PC-9 (cell line): ENCODE results near the gene PRPF4. TPM values are rescaled to one million over a fixed set of nuclear protein-coding genes. Genes with fewer than 3 reads are reported as not detected.

Experiments
- BruUV-seq: library from RNA; stranded (reverse); fragments of 400-500 nt; replicated peaks from 2 replicates; lab custom pipeline; 2021; lab: Mats Ljungman, UMichigan
- CTCF ChIA-PET: fragments of 300-600 bp; sonication (Branson Sonifier 250); formaldehyde crosslinking; loops from one replicate; lab custom pipeline; 2022; ENCODE audit warnings: antibody characterized with exemption; lab: Charles Lee
- POLR2A ChIA-PET: fragments of 300-600 bp; sonication (Branson Sonifier 250); formaldehyde crosslinking; loops from one replicate; lab custom pipeline; 2022; ENCODE audit warnings: antibody characterized with exemption; ENCODE audit not compliant: unreplicated experiment; lab: Charles Lee
- DNase-seq, 2 experiments: peaks; one replicate each; pipeline versions ENCODE4 v3.0.0 to v3.0.0-alpha.2; 2015 to 2022; ENCODE audit warnings: mixed read lengths in 1 of 2
- H2AFZ ChIP-seq: fragments of 200-600 bp; sonication (generic); 2 replicates; pipeline ENCODE4 v1.8.1; 2017; ENCODE audit warnings: antibody characterized with exemption
- H3F3A ChIP-seq: fragments of 200-600 bp; sonication (generic); 2 replicates; pipeline ENCODE4 v1.8.1; 2017; ENCODE audit warnings: antibody characterized with exemption, mild to moderate bottlenecking, low read depth; ENCODE audit not compliant: insufficient read depth
- H3K27ac ChIP-seq: fragments of 200-600 bp; sonication (generic); 2 replicates; pipeline ENCODE4 v1.6.1; 2016; ENCODE audit warnings: mixed run types
- H3K27me3 ChIP-seq: fragments of 200-600 bp; sonication (generic); 2 replicates; pipeline ENCODE4 v1.6.1; 2016; ENCODE audit warnings: low read depth, mixed run types; ENCODE audit not compliant: insufficient read depth
- H3K36me3 ChIP-seq: fragments of 200-600 bp; sonication (generic); 2 replicates; pipeline ENCODE4 v1.6.1; 2016; ENCODE audit warnings: low read depth, mixed run types
- H3K4me1 ChIP-seq: fragments of 200-600 bp; sonication (generic); replicated peaks from 2 replicates; pipeline ENCODE4 v1.6.1; 2016; ENCODE audit warnings: mixed run types; ENCODE audit not compliant: insufficient read depth
- H3K4me2 ChIP-seq: fragments of 200-600 bp; sonication (generic); 2 replicates; pipeline ENCODE4 v1.6.1; 2017; ENCODE audit warnings: mixed run types
- H3K4me3 ChIP-seq: fragments of 200-600 bp; sonication (generic); 2 replicates; pipeline ENCODE4 v1.6.1; 2016; ENCODE audit warnings: mixed run types
- H3K79me2 ChIP-seq: fragments of 200-600 bp; sonication (generic); 2 replicates; pipeline ENCODE4 v1.6.1; 2017; ENCODE audit warnings: low read depth, mixed run types
- H3K9me2 ChIP-seq: fragments of 200-600 bp; sonication (generic); 2 replicates; pipeline ENCODE4 v1.8.1; 2017; ENCODE audit warnings: mild to moderate bottlenecking; ENCODE audit not compliant: insufficient read depth
- H3K9me3 ChIP-seq: fragments of 200-600 bp; sonication (generic); 2 replicates; pipeline ENCODE4 v1.8.1; 2016; ENCODE audit warnings: low read depth; ENCODE audit not compliant: insufficient read depth
- H4K20me1 ChIP-seq: fragments of 200-600 bp; sonication (generic); 2 replicates; pipeline ENCODE4 v1.8.1; 2017; ENCODE audit not compliant: insufficient read depth
- EZH2 ChIP-seq: fragments of 200-600 bp; sonication (generic); IDR thresholded peaks from 2 replicates; pipeline ENCODE4 v1.8.0; 2017; ENCODE audit warnings: antibody characterized with exemption, low read depth
- intact Hi-C: fragments of 100-400 bp; cut with micrococcal nuclease; formaldehyde crosslinking; loops from one replicate; pipeline ENCODE4 v1.10.0; 2022; ENCODE audit not compliant: unreplicated experiment
- total RNA-seq: library from RNA; stranded (reverse); gene quantifications from 2 replicates; pipeline ENCODE4 v1.2.3, GENCODE V29; 2021
- TF ChIP-seq, protein P1 (sequence below): fragments of 200-600 bp; sonication (generic); conservative IDR thresholded peaks from 2 replicates; pipeline ENCODE4 v1.6.1; 2017; ENCODE audit warnings: mixed run types, antibody characterized with exemption, mild to moderate bottlenecking, moderate library complexity

Gene PRPF4
- total RNA-seq, 1 experiment from 2014 or later, result 36.3 TPM

DNA sequence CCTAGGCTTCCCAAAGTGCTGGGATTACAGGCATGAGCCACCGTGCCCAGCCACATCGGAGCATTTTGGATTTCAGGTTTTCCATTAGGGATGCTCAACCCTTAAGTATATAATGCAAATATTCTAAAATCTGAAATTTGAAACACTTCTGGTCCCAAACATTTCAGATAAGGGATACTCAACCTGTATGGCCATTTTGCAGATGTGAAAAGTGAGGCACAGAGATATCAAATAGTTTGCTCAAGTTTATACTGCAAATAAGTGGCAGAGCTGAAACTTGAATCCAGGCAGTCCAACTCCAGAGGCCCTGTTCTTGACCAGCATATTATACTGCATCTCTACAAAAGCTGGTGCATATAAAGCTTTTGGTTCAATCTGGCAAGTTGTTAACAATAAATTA is 62.3 kb downstream of the PRPF4 start:
- Histone ChIP-seq H3K36me3 (no peaks in the 10 kb centered on the region), H3K79me2 (0 out of 2 replicates have a peak, but pooled peaks cover 4% of the 10 kb centered on the region), H3K27me3 (no peaks in the 10 kb centered on the region), H3F3A (peaks cover 27% of the 10 kb centered on the region), H3K4me2 (no peak overlapping the region), H4K20me1 (no peaks in the 10 kb centered on the region), H3K4me3 (no peak overlapping the region), H3K9me2 (no peaks in the 10 kb centered on the region), H2AFZ (no peak overlapping the region), H3K9me3 (no peaks in the 10 kb centered on the region), H3K27ac (no peak overlapping the region), H3K4me1 (peaks cover 28% of the 10 kb centered on the region)
- POLR2A ChIA-PET, result interaction anchor here (0.6 kb wide), 1 partner anchor 285 kb away, joined by 11 read pairs; no protein-coding TSS in a partner anchor
- CTCF ChIA-PET, result no interaction called here
- no peak for TF ChIP-seq EZH2
- TF ChIP-seq, protein P1, sequence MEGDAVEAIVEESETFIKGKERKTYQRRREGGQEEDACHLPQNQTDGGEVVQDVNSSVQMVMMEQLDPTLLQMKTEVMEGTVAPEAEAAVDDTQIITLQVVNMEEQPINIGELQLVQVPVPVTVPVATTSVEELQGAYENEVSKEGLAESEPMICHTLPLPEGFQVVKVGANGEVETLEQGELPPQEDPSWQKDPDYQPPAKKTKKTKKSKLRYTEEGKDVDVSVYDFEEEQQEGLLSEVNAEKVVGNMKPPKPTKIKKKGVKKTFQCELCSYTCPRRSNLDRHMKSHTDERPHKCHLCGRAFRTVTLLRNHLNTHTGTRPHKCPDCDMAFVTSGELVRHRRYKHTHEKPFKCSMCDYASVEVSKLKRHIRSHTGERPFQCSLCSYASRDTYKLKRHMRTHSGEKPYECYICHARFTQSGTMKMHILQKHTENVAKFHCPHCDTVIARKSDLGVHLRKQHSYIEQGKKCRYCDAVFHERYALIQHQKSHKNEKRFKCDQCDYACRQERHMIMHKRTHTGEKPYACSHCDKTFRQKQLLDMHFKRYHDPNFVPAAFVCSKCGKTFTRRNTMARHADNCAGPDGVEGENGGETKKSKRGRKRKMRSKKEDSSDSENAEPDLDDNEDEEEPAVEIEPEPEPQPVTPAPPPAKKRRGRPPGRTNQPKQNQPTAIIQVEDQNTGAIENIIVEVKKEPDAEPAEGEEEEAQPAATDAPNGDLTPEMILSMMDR, result no peak
- intact Hi-C loops, result no loop called here
- no peak for DNase-seq
- BruUV-seq, result no TSS peak

DNA sequence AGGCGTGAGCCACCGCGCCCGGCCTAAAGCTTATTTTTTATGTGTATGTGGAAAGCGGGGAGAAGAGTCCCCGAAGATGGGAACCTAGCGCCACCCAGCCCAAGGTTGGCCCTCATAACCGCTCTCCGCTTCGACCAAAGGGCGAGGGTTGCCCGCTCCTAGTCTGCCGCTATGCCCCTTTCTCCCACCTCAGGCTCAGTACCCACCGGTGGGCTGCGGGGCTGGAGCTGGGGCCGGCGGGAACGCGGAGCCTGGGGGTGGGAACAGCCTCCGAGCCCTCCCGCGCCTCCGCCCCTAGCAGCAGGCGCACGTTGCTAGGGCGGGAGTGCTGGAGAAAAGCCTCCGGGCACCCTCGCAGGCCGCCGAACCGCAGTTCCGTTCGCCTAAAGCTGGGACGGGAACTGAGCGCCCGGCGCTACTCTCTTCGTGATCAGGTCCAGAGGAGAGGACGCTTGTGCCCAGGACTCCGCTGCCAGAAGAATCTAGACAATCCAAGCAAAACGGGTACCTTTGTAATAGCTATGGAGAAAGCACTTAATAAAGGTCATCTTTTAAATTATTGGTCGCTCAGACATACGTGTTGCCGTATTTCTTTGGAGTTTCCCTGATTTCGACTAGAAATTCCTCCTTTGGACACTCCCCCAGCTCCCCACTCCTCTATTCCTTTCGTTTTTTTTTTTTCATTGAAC is 64.7 kb downstream of the PRPF4 start, which contains the start of gene WDR31:
WDR31 (minus strand) TSS at position 265 of the 689 bp plus-strand sequence. CDS start 8,253 bp downstream, outside the sequence.
- Histone ChIP-seq H3K27ac (peak within 1 kb of the TSS; percentile 81), H3K4me3 (peak within 1 kb of the TSS; percentile 80), H3K36me3 (no peaks in the 10 kb centered on the region), H3K79me2 (0 out of 2 replicates have a peak, but pooled peaks cover 4% of the 10 kb centered on the region), H3F3A (peaks cover 37% of the 10 kb centered on the region), H3K9me3 (no peaks in the 10 kb centered on the region), H3K4me1 (peaks cover 43% of the 10 kb centered on the region), H3K9me2 (no peaks in the 10 kb centered on the region), H4K20me1 (no peaks in the 10 kb centered on the region), H3K27me3 (no peaks in the 10 kb centered on the region), H3K4me2 (peak within 1 kb of the TSS; percentile 90), H2AFZ (peak within 1 kb of the TSS; percentile 96)
- BruUV-seq, result TSS peak; percentile 95
- ChIA-PET CTCF (interaction anchor here (0.6 to 1.7 kb wide), 3 partner anchors 9 to 63 kb away, joined by 3 to 9 read pairs (median 9); partner anchors contain the start of gene ALAD), POLR2A (interaction anchor here (0.6 to 0.9 kb wide), 3 partner anchors 61 to 119 kb away, joined by 5 to 8 read pairs (median 5); partner anchors contain the start of genes ALAD and SLC31A1)
- TF ChIP-seq, protein P1, result no peak
- no peak for TF ChIP-seq EZH2
- peak; percentile 68 to 93 for DNase-seq
- intact Hi-C loops, result loop anchor here (1.0 to 10.0 kb wide), 6 partner anchors 31 to 585 kb away; partner anchors contain the start of genes C9orf43, CDC26, HDHD3 and POLE3

DNA sequence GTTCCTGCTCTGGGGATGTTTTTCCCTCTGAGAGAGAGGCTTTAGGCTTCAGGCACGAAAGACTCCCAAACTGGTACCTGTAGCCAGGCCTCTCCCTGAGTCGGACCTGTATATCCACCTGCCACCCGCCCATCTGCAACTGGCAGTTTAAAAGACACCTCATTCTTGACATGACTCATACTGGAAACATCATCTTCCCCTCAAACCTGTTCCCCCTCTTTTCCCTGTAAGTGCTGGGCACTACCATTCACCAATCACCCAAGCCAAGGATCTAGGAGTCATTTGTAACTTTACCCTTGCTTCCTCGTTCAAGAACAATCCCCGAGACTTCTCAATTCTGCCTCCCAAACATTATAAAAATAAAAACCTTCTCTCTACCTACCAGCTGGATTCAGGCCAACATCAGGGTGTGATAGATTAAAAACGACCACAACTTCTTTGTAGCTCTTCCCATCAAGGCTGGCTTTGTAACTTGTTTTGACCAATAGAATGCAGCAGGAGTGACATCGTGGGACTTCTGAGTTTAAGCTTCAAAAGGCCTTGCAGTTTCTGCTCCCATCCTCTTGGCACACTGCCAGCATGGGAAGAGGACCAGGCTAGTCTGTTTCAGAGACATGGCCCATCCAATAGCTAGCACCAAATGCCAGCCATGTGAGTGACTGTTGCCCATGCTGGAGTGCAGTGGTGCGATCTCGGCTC is 66.4 kb downstream of the PRPF4 start:
- H3K4me3 ChIP-seq, result peak overlapping the region; percentile 28; the same call in 1 of the 2 replicates
- intact Hi-C loops, result loop anchor here (1.0 to 10.0 kb wide), 6 partner anchors 33 to 587 kb away; partner anchors contain the start of genes ALAD, HDHD3, SLC31A2 and SNX30
- H3K4me1 ChIP-seq, result peaks cover 43% of the 10 kb centered on the region
- no peaks in the 10 kb centered on the region for H3K27me3 ChIP-seq
- H3K4me2 ChIP-seq, result peak overlapping the region; percentile 90
- no peaks in the 10 kb centered on the region for H3K9me3 ChIP-seq
- CTCF ChIA-PET, result interaction anchor here (0.5 to 1.4 kb wide), 3 partner anchors 36 to 659 kb away, joined by 4 to 7 read pairs (median 4); no protein-coding TSS in a partner anchor
- no TSS peak for BruUV-seq
- POLR2A ChIA-PET, result interaction anchor here (0.7 to 1.4 kb wide), 2 partner anchors 28 to 68 kb away, joined by 3 to 4 read pairs; partner anchors contain the start of genes C9orf43 and POLE3
- no peaks in the 10 kb centered on the region for H4K20me1 ChIP-seq
- peaks cover 33% of the 10 kb centered on the region for H3F3A ChIP-seq
- no peaks in the 10 kb centered on the region for H3K9me2 ChIP-seq
- no peak for TF ChIP-seq EZH2
- TF ChIP-seq, protein P1, result no peak
- H3K27ac ChIP-seq, result peak overlapping the region; percentile 81
- H2AFZ ChIP-seq, result peak overlapping the region; percentile 66
- H3K36me3 ChIP-seq, result no peaks in the 10 kb centered on the region
- DNase-seq, result peak; percentile 86 to 96
- 0 out of 2 replicates have a peak, but pooled peaks cover 4% of the 10 kb centered on the region for H3K79me2 ChIP-seq
